ENCODE data around the gene TAF11.

- TF ChIP-seq, protein P1, sequence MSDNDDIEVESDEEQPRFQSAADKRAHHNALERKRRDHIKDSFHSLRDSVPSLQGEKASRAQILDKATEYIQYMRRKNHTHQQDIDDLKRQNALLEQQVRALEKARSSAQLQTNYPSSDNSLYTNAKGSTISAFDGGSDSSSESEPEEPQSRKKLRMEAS (IDR thresholded peaks at IDR 0.05), result no peak
- TF ChIP-seq POLR2A (IDR thresholded peaks at IDR 0.05; ENCODE audit: low read length) (no peak), CTCF (IDR thresholded peaks at IDR 0.05) (no peak), PHF8 (IDR thresholded peaks at IDR 0.05; ENCODE audit: borderline replicate concordance, low read depth) (no peak), NR3C1 (IDR thresholded peaks at IDR 0.05) (no peak), REST (IDR thresholded peaks at IDR 0.05) (no peak), EP300 (IDR thresholded peaks at IDR 0.05) (no peak)
- TF ChIP-seq, protein P2, sequence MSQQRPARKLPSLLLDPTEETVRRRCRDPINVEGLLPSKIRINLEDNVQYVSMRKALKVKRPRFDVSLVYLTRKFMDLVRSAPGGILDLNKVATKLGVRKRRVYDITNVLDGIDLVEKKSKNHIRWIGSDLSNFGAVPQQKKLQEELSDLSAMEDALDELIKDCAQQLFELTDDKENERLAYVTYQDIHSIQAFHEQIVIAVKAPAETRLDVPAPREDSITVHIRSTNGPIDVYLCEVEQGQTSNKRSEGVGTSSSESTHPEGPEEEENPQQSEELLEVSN (IDR thresholded peaks at IDR 0.05; ENCODE audit: borderline replicate concordance, low read depth), result no peak
Measured at GRCh38 chr6:34917626-34918285, 29.9 kb upstream of the TAF11 start.

All from A549 (cell line).